ENCODE results near the gene CFAP73. TPM values are rescaled to one million over a fixed set of nuclear protein-coding genes. Genes with fewer than 3 reads are reported as not detected.

CFAP73 gene
- total RNA-seq, 1 experiment from 2014 or later = 0.10 TPM

DNA sequence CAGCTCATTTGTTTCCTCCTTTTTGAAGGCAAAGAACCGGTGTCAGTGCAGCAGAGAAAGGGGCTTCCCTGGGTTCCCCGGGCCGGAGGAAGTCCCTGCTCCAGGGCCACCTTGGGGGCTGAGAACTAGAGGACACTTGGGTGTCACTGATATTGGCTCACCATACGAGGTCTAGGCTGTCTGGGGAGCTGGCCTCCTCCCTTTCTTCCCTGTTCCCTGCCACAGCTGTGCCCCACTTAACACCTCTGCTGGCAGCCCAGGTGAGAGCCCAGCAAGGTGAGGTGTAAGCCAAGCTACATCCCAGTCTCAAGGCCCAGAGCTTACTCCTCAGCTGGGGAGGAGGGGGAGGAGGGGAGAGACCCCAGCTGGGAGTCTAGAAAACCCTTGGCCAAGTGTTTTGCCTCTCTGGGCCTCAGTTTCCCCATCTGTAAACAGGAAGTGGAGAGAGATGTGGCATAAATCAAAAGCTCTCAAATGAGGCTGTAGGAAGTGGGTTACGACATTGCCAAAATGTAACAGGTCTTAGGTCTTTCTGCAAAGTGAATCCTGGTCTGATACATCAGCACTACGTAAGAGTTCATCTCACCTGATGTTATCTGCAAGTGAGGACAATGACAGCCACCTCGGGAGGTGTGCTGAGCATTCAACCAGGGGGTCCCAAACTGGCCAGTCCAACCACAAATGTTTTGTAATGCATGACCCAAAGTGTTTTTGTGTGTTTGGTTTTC is 39.5 kb upstream of the CFAP73 start:
- Histone ChIP-seq H3K9me3 (ENCODE audit: control insufficient read depth, insufficient read depth, low read depth, low read length) (no peaks in the 10 kb centered on the region), H3K4me1 (ENCODE audit: control insufficient read depth, insufficient read depth, low read length) (no peaks in the 10 kb centered on the region), H3K4me3 (ENCODE audit: low read depth in 2 of 2, low read length in 2 of 2) (no peak overlapping the region), H3K27ac (ENCODE audit: low read length) (no peak overlapping the region), H3K36me3 (ENCODE audit: control insufficient read depth, insufficient read depth, low read length) (no peaks in the 10 kb centered on the region), H3K27me3 (ENCODE audit: control insufficient read depth, insufficient read depth, low read length) (no peaks in the 10 kb centered on the region)
- TF ChIP-seq TCF7L2 (IDR thresholded peaks at IDR 0.05; ENCODE audit: low read depth, low read length) (no peak), POLR2AphosphoS5 (IDR thresholded peaks at IDR 0.05; ENCODE audit: low read depth, low read length) (no peak), SIN3A (IDR thresholded peaks at IDR 0.05; ENCODE audit: borderline replicate concordance, insufficient read depth, low read depth, low read length) (no peak)
- TF ChIP-seq, protein P1, sequence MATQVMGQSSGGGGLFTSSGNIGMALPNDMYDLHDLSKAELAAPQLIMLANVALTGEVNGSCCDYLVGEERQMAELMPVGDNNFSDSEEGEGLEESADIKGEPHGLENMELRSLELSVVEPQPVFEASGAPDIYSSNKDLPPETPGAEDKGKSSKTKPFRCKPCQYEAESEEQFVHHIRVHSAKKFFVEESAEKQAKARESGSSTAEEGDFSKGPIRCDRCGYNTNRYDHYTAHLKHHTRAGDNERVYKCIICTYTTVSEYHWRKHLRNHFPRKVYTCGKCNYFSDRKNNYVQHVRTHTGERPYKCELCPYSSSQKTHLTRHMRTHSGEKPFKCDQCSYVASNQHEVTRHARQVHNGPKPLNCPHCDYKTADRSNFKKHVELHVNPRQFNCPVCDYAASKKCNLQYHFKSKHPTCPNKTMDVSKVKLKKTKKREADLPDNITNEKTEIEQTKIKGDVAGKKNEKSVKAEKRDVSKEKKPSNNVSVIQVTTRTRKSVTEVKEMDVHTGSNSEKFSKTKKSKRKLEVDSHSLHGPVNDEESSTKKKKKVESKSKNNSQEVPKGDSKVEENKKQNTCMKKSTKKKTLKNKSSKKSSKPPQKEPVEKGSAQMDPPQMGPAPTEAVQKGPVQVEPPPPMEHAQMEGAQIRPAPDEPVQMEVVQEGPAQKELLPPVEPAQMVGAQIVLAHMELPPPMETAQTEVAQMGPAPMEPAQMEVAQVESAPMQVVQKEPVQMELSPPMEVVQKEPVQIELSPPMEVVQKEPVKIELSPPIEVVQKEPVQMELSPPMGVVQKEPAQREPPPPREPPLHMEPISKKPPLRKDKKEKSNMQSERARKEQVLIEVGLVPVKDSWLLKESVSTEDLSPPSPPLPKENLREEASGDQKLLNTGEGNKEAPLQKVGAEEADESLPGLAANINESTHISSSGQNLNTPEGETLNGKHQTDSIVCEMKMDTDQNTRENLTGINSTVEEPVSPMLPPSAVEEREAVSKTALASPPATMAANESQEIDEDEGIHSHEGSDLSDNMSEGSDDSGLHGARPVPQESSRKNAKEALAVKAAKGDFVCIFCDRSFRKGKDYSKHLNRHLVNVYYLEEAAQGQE (IDR thresholded peaks at IDR 0.05; ENCODE audit: insufficient read depth in 1 of 2, low read depth in 2 of 2, low read length in 1 of 2) = no peak
- TF ChIP-seq, protein P2, sequence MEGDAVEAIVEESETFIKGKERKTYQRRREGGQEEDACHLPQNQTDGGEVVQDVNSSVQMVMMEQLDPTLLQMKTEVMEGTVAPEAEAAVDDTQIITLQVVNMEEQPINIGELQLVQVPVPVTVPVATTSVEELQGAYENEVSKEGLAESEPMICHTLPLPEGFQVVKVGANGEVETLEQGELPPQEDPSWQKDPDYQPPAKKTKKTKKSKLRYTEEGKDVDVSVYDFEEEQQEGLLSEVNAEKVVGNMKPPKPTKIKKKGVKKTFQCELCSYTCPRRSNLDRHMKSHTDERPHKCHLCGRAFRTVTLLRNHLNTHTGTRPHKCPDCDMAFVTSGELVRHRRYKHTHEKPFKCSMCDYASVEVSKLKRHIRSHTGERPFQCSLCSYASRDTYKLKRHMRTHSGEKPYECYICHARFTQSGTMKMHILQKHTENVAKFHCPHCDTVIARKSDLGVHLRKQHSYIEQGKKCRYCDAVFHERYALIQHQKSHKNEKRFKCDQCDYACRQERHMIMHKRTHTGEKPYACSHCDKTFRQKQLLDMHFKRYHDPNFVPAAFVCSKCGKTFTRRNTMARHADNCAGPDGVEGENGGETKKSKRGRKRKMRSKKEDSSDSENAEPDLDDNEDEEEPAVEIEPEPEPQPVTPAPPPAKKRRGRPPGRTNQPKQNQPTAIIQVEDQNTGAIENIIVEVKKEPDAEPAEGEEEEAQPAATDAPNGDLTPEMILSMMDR (IDR thresholded peaks at IDR 0.05) = no peak
- no TSS peak for BruUV-seq (replicated peaks)
- in situ Hi-C loops (cut with HindIII; ENCODE audit: low pct_unique_long_range_greater_than_20kb, low sequenced_read_pairs) = no loop called here
- no peak for ATAC-seq
- no peak for DNase-seq (ENCODE audit: low read depth, low spot score)
- intact Hi-C loops (cut with micrococcal nuclease; ENCODE audit: unreplicated experiment) = no loop called here
- CTCF ChIA-PET = interaction anchor here (1.4 kb wide), 1 partner anchor 117 kb away, joined by 4 read pairs; no protein-coding TSS in a partner anchor
- POLR2A ChIA-PET = interaction anchor here (0.6 kb wide), 1 partner anchor 571 kb away, joined by 7 read pairs; no protein-coding TSS in a partner anchor

DNA sequence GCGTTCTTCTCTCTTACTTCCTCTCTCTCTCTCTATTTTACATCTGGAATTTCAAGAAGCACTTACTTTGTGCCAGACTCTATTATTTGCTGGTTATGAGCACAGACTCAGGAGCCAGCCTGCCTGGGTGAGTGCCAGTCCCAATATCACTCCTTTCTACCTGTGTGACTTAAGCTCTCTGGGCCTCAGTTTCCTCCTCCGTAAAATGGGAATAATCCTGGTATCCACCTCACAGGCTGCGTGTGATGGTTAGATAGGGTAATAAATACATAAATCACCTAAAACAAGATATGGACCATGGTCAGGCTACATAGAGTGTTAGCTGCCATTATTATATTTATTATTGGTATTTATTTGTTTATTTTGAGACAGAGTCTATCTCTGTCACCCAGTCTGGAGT is 38.3 kb upstream of the CFAP73 start:
- Histone ChIP-seq H3K4me3 (ENCODE audit: low read depth in 2 of 2, low read length in 2 of 2) (no peak overlapping the region), H3K9me3 (ENCODE audit: control insufficient read depth, insufficient read depth, low read depth, low read length) (no peaks in the 10 kb centered on the region), H3K4me1 (ENCODE audit: control insufficient read depth, insufficient read depth, low read length) (no peaks in the 10 kb centered on the region), H3K27me3 (ENCODE audit: control insufficient read depth, insufficient read depth, low read length) (no peaks in the 10 kb centered on the region), H3K27ac (ENCODE audit: low read length) (no peak overlapping the region), H3K36me3 (ENCODE audit: control insufficient read depth, insufficient read depth, low read length) (no peaks in the 10 kb centered on the region)
- no peak for DNase-seq (ENCODE audit: low read depth, low spot score)
- TF ChIP-seq TCF7L2 (IDR thresholded peaks at IDR 0.05; ENCODE audit: low read depth, low read length) (no peak), POLR2AphosphoS5 (IDR thresholded peaks at IDR 0.05; ENCODE audit: low read depth, low read length) (no peak), SIN3A (IDR thresholded peaks at IDR 0.05; ENCODE audit: borderline replicate concordance, insufficient read depth, low read depth, low read length) (no peak)
- TF ChIP-seq, protein P1 (IDR thresholded peaks at IDR 0.05; ENCODE audit: insufficient read depth in 1 of 2, low read depth in 2 of 2, low read length in 1 of 2) = no peak
- TF ChIP-seq, protein P2 (IDR thresholded peaks at IDR 0.05) = no peak
- BruUV-seq (replicated peaks) = no TSS peak
- in situ Hi-C loops (cut with HindIII; ENCODE audit: low pct_unique_long_range_greater_than_20kb, low sequenced_read_pairs) (no loop called here), intact Hi-C loops (cut with micrococcal nuclease; ENCODE audit: unreplicated experiment) (no loop called here)
- POLR2A ChIA-PET = no interaction called here
- CTCF ChIA-PET = interaction anchor here (0.6 to 1.4 kb wide), 2 partner anchors 65 to 118 kb away, joined by 3 to 4 read pairs; no protein-coding TSS in a partner anchor
- ATAC-seq = no peak
